B cell (primary cell): Measurements from ENCODE around the gene C6orf132. TPM values are rescaled to one million over a fixed set of nuclear protein-coding genes. Genes with fewer than 3 reads are reported as not detected.

Experiments used
- ATAC-seq: fragments of 200-7000 bp; cut with Tn5 transposase; one replicate; pipeline ENCODE4 v1.10.0; 2021; ENCODE audit warnings: low read depth, mild to moderate bottlenecking, moderate number of reproducible peaks, moderate library complexity
- CTCF ChIA-PET: fragments of 350-600 bp; sonication (Branson Sonifier 250); formaldehyde crosslinking; loops from one replicate; lab custom pipeline; 2021; ENCODE audit warnings: antibody characterized with exemption, inconsistent platforms; lab: Charles Lee
- POLR2A ChIA-PET: fragments of 350-600 bp; sonication (Branson Sonifier 250); formaldehyde crosslinking; loops from one replicate; lab custom pipeline; 2021; ENCODE audit warnings: antibody characterized with exemption; lab: Charles Lee
- DNase-seq: peaks from one replicate; pipeline ENCODE4 v3.0.0; 2013
- H2AFZ ChIP-seq: 2 replicates; pipeline ENCODE4 v1.6.1; 2012; ENCODE audit warnings: mild to moderate bottlenecking, low read depth, low read length; ENCODE audit not compliant: insufficient read depth, poor library complexity, severe bottlenecking
- H3K27ac ChIP-seq, 2 donors: 1 replicate in 1 of 2; 2 replicates in 1 of 2; pipeline ENCODE4 v1.5.1; 2012 to 2013; ENCODE audit warnings: low read length in 2 of 2, mild to moderate bottlenecking in 2 of 2, moderate library complexity in 1 of 2
- H3K27me3 ChIP-seq, 4 experiments: fragments of 200-600 bp in 1 of 4; sonication (generic) in 1 of 4; replicated peaks in 1 of 4; 1 replicate in 2 of 4; 2 replicates in 2 of 4; pipeline versions ENCODE4 v1.6.1 to v1.7.0; 2013 to 2016; ENCODE audit warnings: low read length in 3 of 4, mild to moderate bottlenecking in 2 of 4, mixed read lengths in 1 of 4, moderate library complexity in 1 of 4; ENCODE audit not compliant: insufficient read depth in 4 of 4, control insufficient read depth in 3 of 4; ENCODE audit errors: control extremely low read depth in 1 of 4
- H3K36me3 ChIP-seq, 2 experiments: replicated peaks in 1 of 2; 1 replicate in 1 of 2; 2 replicates in 1 of 2; pipeline versions ENCODE4 v1.6.1 to v1.7.1; 2013; ENCODE audit warnings: low read length in 1 of 2; ENCODE audit not compliant: insufficient read depth in 2 of 2, control insufficient read depth in 1 of 2; ENCODE audit errors: control extremely low read depth in 1 of 2, extremely low read depth in 1 of 2
- H3K4me1 ChIP-seq, 2 donors: fragments of 200-600 bp in 1 of 2; sonication (generic) in 1 of 2; 1 replicate in 1 of 2; 2 replicates in 1 of 2; pipeline versions ENCODE4 v1.5.1 to v1.6.1; 2013 to 2017; ENCODE audit warnings: low read length in 2 of 2; ENCODE audit not compliant: control insufficient read depth in 2 of 2, insufficient read depth in 2 of 2
- H3K4me2 ChIP-seq: replicated peaks from 2 replicates; pipeline ENCODE3; 2012; ENCODE audit warnings: mild to moderate bottlenecking, low read depth, low read length; ENCODE audit not compliant: poor library complexity, severe bottlenecking
- H3K4me3 ChIP-seq, 5 experiments: fragments of 200-600 bp in 1 of 5; sonication (generic) in 1 of 5; 1 replicate in 3 of 5; 2 replicates in 2 of 5; pipeline versions ENCODE4 v1.5.1 to v1.7.0; 2011 to 2016; ENCODE audit warnings: low read length in 4 of 5, mild to moderate bottlenecking in 4 of 5, low read depth in 2 of 5, control low read depth in 1 of 5, moderate library complexity in 1 of 5; ENCODE audit not compliant: insufficient read depth in 1 of 5; ENCODE audit errors: control extremely low read depth in 1 of 5, extremely low read depth in 1 of 5
- H3K79me2 ChIP-seq: fragments of 200-600 bp; sonication (generic); one replicate; pipeline ENCODE4 v1.6.0; 2016; ENCODE audit warnings: low read length; ENCODE audit not compliant: control insufficient read depth, insufficient read depth
- H3K9ac ChIP-seq: fragments of 200-600 bp; sonication (generic); 2 replicates; pipeline ENCODE4 v1.6.1; 2017; ENCODE audit warnings: mild to moderate bottlenecking, low read length, moderate library complexity
- H3K9me3 ChIP-seq, 3 donors: one replicate each; pipeline versions ENCODE4 v1.6.1 to v1.7.1; 2013; ENCODE audit warnings: low read length in 2 of 3; ENCODE audit not compliant: control insufficient read depth in 2 of 3, insufficient read depth in 1 of 3; ENCODE audit errors: control extremely low read depth in 1 of 3
- H4K20me1 ChIP-seq: 2 replicates; pipeline ENCODE4 v1.6.0; 2012; ENCODE audit warnings: mild to moderate bottlenecking, low read length; ENCODE audit not compliant: insufficient read depth, control insufficient read depth, poor library complexity, severe bottlenecking
- H3K27ac Mint-ChIP-seq: one replicate; pipeline ENCODE4 v1.8.0; 2021; ENCODE audit warnings: mixed read lengths
- H3K27me3 Mint-ChIP-seq: one replicate; pipeline ENCODE4 v1.8.0; 2021; ENCODE audit warnings: mixed read lengths
- H3K4me1 Mint-ChIP-seq: one replicate; pipeline ENCODE4 v1.8.0; 2021; ENCODE audit warnings: mixed read lengths
- H3K4me3 Mint-ChIP-seq: one replicate; pipeline ENCODE4 v1.8.0; 2021; ENCODE audit warnings: mixed read lengths
- H3K9me3 Mint-ChIP-seq: one replicate; pipeline ENCODE4 v1.8.0; 2022; ENCODE audit warnings: mixed read lengths; ENCODE audit not compliant: insufficient read depth
- CTCF ChIP-seq: fragments of 200-600 bp; IDR thresholded peaks from one replicate; pipeline ENCODE4 v1.8.0; 2022; ENCODE audit warnings: antibody characterized with exemption, mild to moderate bottlenecking
- EZH2 ChIP-seq: IDR thresholded peaks from 2 replicates; pipeline ENCODE4 v1.6.1; 2012; ENCODE audit warnings: borderline replicate concordance, low read depth, mild to moderate bottlenecking, moderate library complexity, low read length; ENCODE audit not compliant: insufficient read depth, poor library complexity, severe bottlenecking
- WGBS: methylation state at CpG from one replicate; pipeline ENCODE4 v1.1.5; 2013; ENCODE audit warnings: missing lambda C conversion rate; ENCODE audit not compliant: insufficient coverage; 5-methylcytosine and 5-hydroxymethylcytosine counted together
- intact Hi-C: fragments of 100-400 bp; cut with micrococcal nuclease; formaldehyde crosslinking; loops from one replicate; pipeline ENCODE4 v1.10.0; 2022
- polyA plus RNA-seq: library from polyadenylated mRNA; depleted of rRNA; stranded (reverse); fragments of >200 nt; gene quantifications from 2 replicates; pipeline ENCODE4 v1.2.3, GENCODE V29; 2012
- total RNA-seq, 2 donors: library from RNA; stranded (reverse); fragments of 120-200 nt in 1 of 2; gene quantifications; 1 replicate in 1 of 2; 2 replicates in 1 of 2; pipeline versions ENCODE4 v1.2.3 to v1.2.4, GENCODE V29; 2013 to 2022

The C6orf132 gene
- total and polyA plus RNA-seq, 2 donors (not counting 1 experiment from before 2014, with no cell fraction given) = 0.05 TPM; not detected in 1

DNA sequence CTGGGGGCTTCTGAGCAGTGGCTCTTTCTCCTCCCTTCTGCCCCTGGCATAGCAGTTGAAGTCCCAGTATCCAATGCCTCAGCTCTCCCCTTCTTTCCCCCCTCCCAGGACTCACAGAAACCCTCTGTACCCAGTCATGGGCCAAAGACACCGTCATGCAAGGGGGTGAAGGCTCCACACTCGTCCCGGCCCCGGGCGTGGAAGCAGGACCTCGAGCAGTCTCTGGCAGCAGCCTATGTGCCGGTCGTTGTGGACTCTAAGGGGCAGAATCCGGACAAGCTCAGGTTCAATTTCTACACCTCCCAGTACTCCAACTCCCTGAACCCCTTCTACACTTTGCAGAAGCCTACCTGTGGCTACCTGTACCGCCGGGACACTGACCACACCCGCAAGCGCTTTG is 20.4 kb upstream of the C6orf132 start:
- WGBS = 91% methylated on average over 13 of the region's 13 CpGs
- H4K20me1 ChIP-seq = no peaks in the 10 kb centered on the region
- H2AFZ ChIP-seq = no peak overlapping the region
- POLR2A ChIA-PET = no interaction called here
- TF ChIP-seq CTCF = no peak
- TF ChIP-seq EZH2 = no peak
- no peaks in the 10 kb centered on the region for H3K9me3 ChIP-seq
- H3K4me3 Mint-ChIP-seq = no peak overlapping the region
- H3K27me3 ChIP-seq = peaks cover 0 to 6% (median 0%) of the 10 kb centered on the region in 4 experiments
- ATAC-seq (no peak), DNase-seq (no peak)
- intact Hi-C loops = no loop called here
- no peak overlapping the region for H3K27ac ChIP-seq
- H3K27me3 Mint-ChIP-seq = peaks cover 17% of the 10 kb centered on the region
- CTCF ChIA-PET = interaction anchor here (1.6 kb wide), 1 partner anchor 377 kb away, joined by 4 read pairs; no protein-coding TSS in a partner anchor
- no peak overlapping the region for H3K27ac Mint-ChIP-seq
- H3K4me3 ChIP-seq = no peak overlapping the region
- no peak overlapping the region for H3K9ac ChIP-seq
- H3K4me1 ChIP-seq = no peaks in the 10 kb centered on the region
- no peaks in the 10 kb centered on the region for H3K79me2 ChIP-seq
- no peaks in the 10 kb centered on the region for H3K9me3 Mint-ChIP-seq
- no peak overlapping the region for H3K4me2 ChIP-seq
- H3K4me1 Mint-ChIP-seq = no peaks in the 10 kb centered on the region
- no peaks in the 10 kb centered on the region for H3K36me3 ChIP-seq

DNA sequence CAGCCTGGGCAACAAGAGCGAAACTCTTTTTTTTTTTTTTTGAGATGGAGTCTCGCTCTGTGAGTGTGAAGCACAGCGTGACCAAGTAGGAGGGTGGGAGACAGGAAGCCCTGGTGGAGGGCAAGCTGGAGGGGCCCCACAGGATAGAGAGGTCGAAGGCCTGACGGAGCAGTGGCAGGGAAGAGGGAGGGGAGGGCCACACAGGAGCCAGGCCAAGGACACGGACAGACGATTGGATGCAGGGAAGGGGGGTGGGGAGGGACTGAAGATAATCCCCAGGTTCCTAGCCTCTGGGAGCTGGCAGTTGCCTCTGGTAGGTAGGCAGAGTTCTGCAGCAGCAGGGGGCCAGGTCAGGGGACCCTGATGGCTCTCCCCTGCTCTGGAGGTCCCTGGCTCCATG is 20.0 kb upstream of the C6orf132 start:
- Histone ChIP-seq H3K36me3 (no peaks in the 10 kb centered on the region), H3K4me3 (no peak overlapping the region), H3K79me2 (no peaks in the 10 kb centered on the region), H3K27ac (no peak overlapping the region), H3K27me3 (peaks cover 0 to 6% (median 0%) of the 10 kb centered on the region in 4 experiments), H3K9ac (no peak overlapping the region), H3K4me1 (no peaks in the 10 kb centered on the region), H2AFZ (no peak overlapping the region), H3K9me3 (no peaks in the 10 kb centered on the region), H4K20me1 (no peaks in the 10 kb centered on the region), H3K4me2 (no peak overlapping the region)
- Mint-ChIP-seq H3K4me1 (no peaks in the 10 kb centered on the region), H3K27me3 (peaks cover 17% of the 10 kb centered on the region), H3K27ac (no peak overlapping the region), H3K4me3 (no peak overlapping the region), H3K9me3 (no peaks in the 10 kb centered on the region)
- no peak for DNase-seq
- POLR2A ChIA-PET = interaction anchor here (0.7 kb wide), 1 partner anchor 57 kb away, joined by 3 read pairs; no protein-coding TSS in a partner anchor
- WGBS = 34% methylated on average over 7 of the region's 7 CpGs
- TF ChIP-seq EZH2 = no peak
- TF ChIP-seq CTCF = no peak
- intact Hi-C loops = no loop called here
- CTCF ChIA-PET = interaction anchor here (1.6 kb wide), 1 partner anchor 376 kb away, joined by 4 read pairs; no protein-coding TSS in a partner anchor
- ATAC-seq = no peak
